Right forelimb (tissue), 1 donor: ENCODE data around the gene KRTAP19-4.
"Not testable (repeated sequence)": the region's sequence is repeated elsewhere in the genome, so short reads cannot be mapped to it uniquely, and the experiment has no call there.

Source experiments
- DNase-seq: peaks from one replicate; pipeline ENCODE4 v3.0.0-alpha.2; 2018

KRTAP19-4 gene, protein sequence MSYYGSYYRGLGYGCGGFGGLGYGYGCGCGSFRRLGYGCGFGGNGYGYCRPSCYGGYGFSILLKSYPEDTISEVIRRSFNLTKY

DNA sequence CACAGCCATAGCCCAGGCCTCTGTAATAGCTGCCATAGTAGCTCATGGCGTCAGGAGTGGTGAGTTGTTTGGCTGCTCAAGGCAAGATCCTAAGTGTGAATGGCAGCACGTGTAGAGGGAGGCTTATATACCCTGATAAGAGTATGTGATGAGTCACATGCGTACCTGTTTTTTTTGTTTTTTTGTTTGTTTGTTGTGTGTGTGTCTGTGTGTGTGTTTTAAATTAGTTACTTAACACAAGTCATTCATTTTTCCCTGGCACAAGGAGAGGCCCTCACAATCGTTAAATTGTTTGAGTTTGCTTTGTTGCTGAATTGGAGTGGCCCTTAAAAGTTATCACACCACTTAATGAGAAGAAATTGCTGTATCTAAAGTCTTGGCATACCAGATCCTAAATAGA, at the start of gene KRTAP19-4:
TSS of gene KRTAP19-4 (minus strand) at position 101 of the 400 bp plus-strand sequence. CDS start at position 46, 55 bp downstream.
- no peak for DNase-seq

DNA sequence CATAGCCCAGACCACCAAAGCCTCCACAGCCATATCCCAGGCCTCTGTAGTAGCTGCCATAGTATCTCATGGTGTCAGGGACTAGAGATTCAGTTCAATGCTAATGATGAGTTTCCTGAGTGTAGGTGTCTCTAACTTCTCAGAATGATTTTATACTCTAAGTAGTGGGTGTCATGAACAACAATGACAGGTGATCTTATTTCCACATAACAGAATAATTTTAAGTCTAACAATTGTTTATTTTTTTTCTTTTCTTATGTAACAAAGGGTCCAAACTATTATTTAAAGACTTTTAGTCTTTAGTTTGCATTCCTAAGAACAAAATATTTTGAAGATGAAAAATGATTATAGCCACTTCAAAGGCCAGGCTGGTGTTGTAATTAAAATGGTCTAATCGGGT, 44.8 kb upstream of the KRTAP19-4 start, which contains the start of gene KRTAP19-6:
TSS of gene KRTAP19-6 (minus strand) at position 101 of the 400 bp plus-strand sequence. CDS start at position 70, 31 bp downstream.
- DNase-seq = no peak

DNA sequence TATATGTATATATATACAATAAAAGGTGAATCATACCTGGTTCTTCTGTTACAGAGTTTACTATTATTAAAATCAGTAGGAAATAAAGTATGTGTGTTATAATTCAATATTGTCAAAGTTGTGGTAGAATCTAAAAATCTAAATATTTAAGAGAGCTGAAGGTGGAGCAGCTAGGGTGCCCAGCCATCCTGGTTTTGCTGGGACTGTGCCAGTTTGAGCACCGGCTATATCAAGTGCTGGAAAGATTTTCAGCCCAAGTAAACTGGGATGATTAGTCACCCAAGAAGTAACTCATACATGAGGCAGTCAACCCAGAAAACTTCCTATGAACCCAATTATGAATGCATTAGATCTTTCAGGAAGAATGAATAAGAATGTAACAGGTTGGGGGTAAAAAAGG, 21.9 kb upstream of the KRTAP19-4 start:
- DNase-seq = no peak

DNA sequence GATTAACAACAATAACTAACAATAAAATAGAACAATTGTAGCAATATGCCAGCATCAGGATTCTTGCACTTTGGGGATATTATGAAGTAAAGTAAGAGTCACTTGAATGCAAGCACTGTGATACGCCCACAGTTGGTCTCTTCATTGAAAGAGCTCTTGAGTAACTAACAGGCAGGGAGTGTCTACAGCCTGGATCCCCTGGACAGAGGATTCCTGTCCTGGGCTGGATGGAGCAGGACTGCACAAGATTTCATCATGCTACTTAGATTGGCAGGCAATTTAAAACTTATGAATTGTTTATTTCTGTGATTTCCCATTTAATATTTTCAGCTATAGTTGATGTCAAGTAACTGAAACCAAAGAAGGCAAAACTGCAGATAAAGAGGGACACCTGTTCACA, 18.7 kb upstream of the KRTAP19-4 start:
- DNase-seq = no peak

DNA sequence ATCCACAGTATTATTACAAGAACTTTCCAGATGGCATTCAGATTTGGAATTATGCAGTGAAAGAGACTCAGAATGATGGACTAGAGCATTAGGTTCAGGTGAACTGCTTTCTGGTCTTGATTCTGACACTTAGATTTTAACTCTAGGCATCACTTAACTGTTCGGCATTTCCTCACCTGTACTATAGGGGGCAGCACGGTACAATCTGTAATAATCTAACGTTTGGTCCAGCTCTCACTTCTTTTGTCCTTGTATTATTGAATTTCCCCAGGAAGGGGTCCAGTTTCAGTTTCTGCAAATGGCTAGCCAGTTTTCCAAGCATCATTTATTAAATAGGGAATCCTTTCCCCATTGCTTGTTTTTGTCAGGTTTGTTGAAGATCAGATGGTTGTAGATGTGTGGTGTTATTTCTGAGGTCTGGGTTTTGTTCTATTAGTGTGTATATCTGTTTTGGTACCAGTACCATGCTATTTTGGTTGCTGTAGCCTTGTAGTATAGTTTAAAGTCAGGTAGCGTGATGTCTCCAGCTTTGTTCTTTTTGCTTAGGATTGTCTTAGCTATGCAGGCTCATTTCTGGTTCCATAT, 8.7 kb upstream of the KRTAP19-4 start:
- DNase-seq = not testable (repeated sequence)

DNA sequence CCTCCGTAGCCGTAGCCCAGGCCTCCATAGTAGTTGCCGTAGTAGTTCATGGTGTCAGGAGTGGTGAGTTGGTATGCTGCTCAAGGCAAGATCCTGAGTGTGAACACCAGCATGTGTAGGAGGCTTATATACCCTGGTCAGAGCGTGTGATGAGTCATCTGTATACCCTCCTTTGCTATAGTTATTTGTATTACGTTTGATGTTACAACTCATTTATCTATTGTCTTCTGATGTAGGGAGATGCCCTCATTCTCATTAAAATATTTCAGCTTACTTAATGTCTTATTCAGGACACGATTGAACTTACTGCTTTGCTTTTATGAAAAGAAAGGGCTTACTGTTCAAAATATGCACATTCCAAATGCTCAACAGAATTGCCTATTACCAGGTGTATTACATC, 5.1 kb upstream of the KRTAP19-4 start, which contains the start of gene KRTAP19-5:
TSS of gene KRTAP19-5 (minus strand) at position 101 of the 400 bp plus-strand sequence. CDS start at position 50, 51 bp downstream.
- DNase-seq = no peak

DNA sequence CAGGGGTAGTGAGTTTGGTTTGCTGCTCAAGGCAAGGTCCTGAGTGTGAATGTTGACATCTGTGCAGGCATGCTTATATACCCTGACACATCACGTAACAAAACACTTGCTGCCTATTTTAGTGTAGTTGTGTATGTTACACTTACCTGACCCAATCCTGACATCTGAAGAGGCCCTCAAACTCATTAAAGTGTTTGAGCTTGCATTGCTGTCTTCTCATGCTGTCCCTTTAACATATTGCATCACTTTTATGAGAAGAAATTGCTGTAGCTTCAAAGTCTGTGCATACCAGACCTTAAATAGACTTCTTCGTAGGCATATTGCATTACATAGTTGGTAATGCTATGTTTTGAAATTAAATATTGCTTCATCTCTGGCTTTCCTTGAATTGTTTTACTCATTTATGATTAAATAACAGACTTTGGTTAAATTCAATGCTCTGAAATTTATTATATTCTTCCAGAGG, 5.0 kb downstream of the KRTAP19-4 start, which contains the start of gene KRTAP19-3:
TSS of gene KRTAP19-3 (minus strand) at position 51 of the 466 bp plus-strand sequence. CDS start 56 bp downstream, outside the sequence.
- no peak for DNase-seq

DNA sequence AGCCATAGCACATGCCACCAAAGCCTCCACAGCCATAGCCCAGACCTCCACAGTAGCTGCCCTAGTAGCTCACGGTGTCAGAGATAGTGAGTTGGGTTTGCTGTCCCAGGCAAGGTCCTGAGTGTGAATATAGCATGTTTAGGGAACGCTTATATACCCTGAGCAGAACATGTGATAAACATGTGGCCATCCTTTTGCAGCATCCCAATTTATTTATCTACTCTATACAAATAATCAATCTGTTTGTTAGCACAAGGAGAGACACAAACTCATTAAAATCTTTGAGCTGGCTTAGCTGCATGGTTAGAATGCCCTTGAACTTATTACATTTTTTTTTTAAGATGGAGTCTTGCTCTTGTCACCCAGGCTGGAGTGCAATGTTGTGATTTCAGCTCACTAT, 9.6 kb downstream of the KRTAP19-4 start, which contains the start of gene KRTAP19-2:
TSS of gene KRTAP19-2 (minus strand) at position 101 of the 400 bp plus-strand sequence. CDS start at position 13, 88 bp downstream.
- DNase-seq = no peak

DNA sequence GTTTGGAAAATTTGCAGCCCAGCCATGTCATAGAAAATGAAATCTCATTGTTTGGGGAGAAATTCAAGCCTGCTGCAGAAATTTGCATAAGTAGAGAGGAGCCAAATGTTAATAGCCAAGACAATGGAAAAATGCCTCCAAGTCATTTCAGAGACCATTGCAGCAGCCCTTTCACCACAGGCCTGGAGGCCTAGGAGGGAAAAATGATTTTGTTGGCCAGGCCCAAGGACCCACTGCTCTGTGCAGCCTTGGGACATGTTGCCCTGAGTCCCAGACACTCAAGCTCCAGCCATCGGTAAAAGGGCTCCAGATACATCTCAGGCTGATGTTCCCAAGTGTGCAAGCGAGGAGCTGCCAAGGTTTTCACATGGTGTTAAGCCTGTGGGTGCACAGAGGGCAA, 10.8 kb downstream of the KRTAP19-4 start:
- DNase-seq = no peak

DNA sequence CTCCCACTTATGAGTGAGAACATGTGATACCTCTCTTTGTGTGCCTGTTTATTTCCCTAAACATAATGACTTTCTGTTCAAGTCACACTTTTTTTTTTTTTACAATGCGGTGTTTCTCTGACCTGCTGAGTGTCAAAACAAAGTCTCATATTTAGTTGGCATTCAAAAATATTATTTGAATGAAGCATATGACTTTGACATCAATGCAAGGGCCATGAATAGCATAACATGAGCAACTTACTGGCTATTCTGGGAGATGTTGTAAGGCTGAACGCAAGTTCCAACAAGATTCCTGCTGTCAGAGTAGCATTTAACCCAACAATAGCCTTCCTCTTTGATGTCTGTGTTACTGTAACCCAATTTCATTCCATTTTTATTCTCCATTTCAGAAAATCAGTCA, 14.8 kb downstream of the KRTAP19-4 start:
- no peak for DNase-seq

DNA sequence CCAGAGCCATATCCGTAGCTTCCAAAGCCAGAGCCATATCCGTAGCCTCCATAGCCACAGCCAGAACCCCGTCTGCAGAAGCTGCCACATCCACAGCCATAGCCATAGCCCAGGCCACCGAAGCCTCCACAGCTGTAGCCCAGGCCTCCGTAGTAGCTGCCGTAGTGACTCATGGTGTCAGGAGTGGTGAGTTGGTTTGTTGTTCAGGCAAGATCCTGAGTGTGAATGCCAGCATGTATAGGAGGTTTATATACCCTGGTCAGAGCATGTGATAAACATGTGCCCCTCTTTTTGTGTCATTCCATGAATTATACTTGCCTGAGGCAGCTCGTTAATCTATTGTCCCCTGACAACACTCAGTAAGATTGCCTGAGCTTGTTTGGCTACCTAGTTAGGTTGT, 16.8 kb downstream of the KRTAP19-4 start, which contains the start of gene KRTAP19-1:
TSS of gene KRTAP19-1 (minus strand) at position 223 of the 400 bp plus-strand sequence. CDS start at position 173, 50 bp downstream.
- DNase-seq = no peak

DNA sequence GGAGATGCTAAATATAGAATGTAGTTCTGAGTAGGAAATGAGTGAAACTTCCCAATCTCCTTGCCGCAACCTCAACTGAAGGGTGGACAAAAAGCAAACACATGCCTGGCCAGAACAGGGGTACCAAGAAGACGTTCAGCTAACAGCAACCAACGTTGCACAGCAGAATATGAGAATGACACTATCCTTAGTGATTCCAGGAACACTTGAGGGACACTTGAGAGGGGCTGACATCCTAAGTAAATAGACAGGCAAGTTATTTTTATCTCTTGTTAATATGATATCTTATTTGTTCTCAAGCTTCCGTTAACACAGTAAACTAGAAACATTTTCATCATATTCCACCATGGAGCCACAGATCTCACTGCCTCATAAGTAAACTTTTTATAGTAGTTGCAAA, 17.7 kb downstream of the KRTAP19-4 start:
- no peak for DNase-seq

DNA sequence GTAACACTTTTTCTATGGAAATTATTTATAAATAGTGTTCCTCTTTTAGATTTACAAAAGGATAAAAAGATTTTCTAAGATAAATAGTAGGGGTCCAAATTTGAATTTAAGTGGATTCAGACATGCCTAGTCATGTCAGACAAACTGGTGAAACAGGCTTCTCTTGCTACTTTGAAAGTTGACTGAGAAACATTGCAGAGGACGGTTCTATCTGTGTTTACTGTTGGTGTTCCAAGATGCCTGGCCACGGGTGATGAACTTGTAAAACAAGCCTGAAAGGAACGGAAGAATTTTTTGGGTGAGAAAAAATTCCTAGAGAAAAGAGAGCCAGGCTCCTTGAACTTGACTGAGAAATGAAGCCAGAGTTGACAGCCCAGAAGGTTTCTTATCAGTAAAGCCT, 19.0 kb downstream of the KRTAP19-4 start:
- no peak for DNase-seq

DNA sequence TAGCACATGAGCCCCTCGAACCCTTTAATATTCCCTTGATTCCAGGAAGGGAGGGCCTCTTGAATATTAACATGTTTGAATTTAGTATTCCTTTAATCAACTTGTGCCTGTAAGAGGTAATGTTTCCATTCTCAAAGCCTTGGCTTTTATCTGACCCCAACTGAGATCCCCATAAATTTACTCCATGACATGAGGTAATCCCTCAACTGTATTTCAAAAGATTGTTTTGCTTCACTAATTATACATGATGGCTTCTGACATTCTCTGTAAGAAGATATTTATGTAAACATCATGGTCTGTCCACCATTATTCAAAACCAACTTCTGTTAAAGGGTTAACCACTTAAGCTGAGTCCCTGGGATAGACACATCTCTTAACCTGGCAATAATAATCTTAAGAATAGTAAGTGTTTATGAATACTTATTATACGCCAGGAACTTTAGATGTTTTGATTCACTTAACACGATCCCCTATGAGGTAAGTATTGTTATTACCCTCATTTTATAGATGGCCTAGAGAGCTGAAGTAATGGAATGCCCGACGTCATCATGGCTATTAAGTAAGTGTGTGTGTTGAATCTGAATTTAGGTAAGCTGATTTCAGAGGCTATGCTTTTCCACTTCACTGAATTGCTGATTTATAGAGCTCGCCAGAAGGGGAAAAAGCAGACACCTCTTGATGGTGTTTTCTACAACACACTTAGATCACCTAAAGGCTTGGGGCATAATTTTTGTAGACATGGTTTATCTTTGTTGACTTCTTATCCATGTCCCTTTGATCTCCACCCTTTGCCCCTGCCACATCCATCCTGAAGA, 27.9 kb downstream of the KRTAP19-4 start:
- DNase-seq = no peak

DNA sequence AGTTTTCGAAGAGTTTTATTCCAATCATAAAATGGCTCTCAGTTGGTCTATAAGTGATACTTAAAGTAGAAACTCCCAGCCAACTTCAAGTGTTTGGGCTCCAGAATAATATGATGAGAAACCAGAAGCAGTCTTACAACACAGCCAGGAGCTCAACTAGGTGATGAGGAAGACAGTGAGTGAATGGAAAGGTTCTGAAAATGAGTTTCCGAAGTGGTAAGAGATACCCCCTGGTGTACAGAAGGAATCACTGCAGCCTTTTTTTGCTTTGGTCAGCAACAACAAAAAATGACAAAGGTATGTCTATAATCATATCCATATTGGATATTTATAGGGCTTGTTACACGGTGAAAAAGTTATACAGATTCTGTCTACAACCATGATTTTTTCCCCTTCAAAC, 33.3 kb downstream of the KRTAP19-4 start:
- DNase-seq = no peak

DNA sequence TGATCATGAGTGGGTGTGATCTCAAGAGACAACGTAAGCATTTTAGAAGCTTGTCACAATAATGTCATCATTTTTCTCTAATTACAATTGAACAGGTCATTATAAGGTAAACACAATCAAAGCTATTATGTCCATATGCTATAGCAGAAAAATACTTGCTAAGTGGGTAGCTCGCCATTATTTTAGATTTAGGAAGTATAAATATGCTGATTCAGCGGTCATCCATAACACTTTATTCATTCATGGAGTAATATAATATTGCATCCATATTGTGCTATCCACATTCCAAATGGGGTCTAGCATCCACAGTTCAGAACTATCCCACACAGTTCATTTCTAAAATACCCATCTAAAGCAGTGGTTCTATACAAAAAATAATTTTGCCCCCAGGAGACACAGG, 48.5 kb downstream of the KRTAP19-4 start:
- no peak for DNase-seq

DNA sequence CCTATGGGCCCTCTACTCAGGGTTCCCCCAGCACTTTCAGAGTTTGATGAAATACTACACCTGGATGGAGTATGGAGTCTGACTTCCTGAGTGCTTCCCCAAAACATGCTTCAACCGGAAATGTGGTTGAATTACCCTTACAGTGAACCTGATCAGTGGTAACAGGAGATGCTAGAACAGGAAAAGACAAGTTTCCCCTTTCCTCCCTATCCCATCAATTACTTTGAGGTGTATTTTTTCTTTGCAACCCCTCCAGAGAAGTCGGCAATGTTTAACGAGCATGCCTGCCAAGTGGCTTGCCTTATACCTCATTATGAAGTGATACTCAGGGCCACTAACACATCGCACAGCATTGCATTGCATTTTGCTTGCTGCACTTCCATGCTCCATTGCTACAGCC, 49.9 kb downstream of the KRTAP19-4 start:
- no peak for DNase-seq
